Right hindlimb (tissue), 1 donor: Measurements from ENCODE around the gene ZNF821.
A peak's percentile ranks its signal among the peaks of the same experiment; 100 is the strongest.
"Not testable (repeated sequence)": the region's sequence is repeated elsewhere in the genome, so short reads cannot be mapped to it uniquely, and the experiment has no call there.

Experiments used
- DNase-seq: peaks from one replicate; pipeline ENCODE4 v3.0.0-alpha.2; 2018

Gene ZNF821

DNA sequence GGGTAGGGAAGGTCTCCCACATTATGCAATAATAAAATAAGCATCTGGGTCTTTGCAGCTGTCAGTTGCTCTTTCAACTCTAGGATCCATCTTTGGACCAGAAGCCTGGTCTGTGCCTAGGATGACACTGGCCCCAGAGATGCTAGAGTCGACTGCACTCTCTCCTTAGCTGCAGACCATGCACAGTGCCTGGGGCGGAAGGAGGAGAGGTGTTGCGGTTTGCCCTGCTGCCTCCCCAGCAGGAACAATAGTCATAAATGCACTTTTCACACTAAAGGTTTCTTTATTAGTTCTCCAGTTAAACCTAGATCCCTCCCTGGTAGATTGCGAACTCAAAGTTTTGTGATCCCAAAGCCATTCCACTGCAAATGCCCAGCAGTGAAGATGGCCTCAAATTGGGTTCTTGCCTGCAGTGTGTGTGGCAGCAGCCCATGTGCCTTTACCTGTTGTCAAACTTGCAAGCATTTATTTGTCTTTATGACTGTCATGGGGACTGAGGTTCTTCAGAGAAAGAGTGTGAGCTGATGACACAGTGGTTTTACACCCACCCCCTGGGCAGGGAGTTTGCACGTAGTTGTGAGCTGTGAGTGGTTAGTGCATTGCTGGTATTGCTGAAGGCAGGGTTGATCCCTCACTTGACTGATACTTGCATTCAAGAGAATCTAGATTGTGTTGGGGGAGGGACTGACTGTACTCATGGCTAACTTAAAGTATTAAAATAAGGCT, 27.9 kb downstream of the ZNF821 start:
- DNase-seq = no peak

DNA sequence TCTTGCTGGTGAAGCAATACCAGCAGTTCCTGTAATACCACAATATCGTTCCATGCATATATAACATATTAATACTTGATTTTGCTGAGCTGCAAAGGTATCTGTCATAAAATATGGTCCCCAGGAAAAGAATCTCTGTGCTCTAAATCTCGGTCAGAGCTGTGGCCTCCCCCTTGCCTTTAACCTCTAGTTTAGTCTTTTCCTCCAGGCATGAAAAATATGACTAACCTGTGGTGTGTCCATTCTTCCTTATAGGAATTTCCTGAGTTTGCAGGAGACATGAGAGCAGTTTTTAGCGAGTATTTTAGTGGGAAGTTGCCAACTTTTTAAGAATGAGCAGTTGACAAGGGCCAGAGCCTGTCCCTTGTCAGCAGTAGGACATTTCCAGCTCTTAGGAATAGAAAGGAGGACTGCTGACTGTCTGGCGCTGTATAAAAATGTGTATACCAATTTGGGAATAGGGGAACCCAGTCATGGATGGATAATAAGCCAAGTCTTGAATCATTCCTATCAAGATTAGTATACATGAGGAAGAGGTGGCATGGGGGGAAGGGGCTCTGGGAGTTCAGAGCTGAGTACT, 29.5 kb downstream of the ZNF821 start:
- no peak for DNase-seq

DNA sequence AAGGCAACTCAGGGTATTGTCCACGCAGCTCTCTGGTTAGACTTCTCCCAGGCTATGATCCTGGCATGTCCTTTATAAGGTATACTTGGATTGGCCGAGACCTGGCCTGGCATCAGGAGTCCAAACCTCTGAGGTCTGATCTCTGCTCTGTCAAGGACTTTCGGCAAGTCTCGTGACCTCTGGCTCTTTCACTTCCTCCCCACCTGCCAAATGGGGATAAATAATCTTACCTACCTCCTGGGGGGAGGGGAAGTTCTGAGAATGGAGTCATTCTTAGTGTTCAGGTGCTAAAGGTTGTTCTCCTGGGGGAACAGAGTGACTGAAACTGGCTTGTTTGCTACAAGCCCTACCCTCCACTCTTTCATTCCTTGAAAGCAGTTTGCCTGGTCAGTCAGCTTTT, 30.6 kb downstream of the ZNF821 start:
- no peak for DNase-seq

DNA sequence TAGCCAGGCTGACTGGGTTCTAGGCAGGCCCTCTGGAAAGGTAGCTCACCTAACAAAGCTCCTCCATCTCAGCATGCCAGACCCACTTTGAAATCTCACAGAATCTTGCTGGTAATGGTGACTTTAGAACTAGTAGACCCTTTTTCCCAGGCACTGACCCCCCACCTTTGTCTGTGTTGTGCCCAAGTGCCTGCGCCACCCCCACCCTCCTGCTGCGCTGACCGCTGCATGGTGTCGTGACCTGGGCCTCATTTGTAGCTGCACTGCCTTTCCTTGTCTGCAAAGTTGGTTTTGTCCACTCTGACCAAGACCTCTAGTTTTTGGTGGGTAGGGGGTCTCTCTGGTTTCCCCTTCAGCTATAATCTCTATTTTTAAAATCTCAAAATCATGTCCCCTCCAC, 31.4 kb downstream of the ZNF821 start:
- no peak for DNase-seq

DNA sequence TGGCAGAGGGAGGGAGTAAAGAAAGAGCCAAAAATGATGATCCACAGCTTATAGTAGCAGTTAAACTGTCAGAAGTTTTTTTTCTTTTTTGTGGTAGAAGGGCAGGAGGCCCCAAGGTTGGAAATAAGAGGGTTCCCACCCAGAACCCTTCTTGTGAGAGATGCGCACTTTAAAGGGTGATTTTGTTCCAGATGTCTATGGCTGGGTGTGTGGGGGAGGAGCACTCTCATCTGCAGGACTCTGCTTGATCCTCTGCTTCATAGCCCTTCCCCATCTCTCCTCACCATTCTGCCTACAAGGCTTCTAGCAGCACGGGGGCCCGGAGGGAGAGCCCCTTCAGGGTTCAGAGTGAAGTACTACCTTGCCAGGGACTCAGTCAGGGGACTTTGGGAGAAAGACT, 31.8 kb downstream of the ZNF821 start:
- no peak for DNase-seq

DNA sequence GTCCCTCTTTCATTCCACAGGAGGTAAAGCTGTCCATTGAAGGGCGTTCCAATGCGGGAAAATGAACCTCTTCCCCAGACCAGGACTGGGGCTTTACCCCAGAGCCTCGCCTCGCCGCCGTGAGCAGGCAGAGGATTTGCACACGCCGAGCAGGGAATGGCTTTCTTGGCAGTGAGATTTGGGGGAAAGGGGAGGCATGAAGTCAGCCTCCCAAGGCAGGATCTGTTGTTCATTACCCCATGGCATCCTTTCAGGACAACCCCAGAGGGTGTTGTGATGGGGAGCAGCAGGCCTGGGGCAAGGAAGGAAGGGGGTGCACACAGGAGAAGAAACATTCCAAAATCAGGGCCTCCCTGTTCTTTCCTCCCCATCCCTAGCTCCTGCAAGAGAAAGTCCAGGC, 32.2 kb downstream of the ZNF821 start:
- no peak for DNase-seq

DNA sequence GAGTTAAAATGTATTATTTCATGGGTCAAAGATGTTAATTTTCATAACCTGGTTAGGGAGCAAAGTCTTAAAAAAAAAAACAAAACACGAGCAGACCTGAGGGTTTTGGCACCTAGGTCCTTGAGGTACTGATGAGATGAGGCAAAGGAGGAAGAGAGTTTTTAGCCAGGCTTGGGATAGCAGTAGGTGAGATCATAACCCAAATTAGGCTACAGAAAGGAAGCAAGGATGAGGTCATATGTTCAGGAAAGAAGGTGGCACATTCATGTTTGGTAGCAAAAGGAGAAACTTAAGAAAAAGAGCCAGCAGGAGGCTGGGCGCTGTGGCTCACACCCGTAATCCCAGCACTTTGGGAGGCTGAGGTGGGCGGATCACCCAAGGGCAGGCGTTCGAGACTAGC, 35.4 kb downstream of the ZNF821 start:
- DNase-seq = no peak

DNA sequence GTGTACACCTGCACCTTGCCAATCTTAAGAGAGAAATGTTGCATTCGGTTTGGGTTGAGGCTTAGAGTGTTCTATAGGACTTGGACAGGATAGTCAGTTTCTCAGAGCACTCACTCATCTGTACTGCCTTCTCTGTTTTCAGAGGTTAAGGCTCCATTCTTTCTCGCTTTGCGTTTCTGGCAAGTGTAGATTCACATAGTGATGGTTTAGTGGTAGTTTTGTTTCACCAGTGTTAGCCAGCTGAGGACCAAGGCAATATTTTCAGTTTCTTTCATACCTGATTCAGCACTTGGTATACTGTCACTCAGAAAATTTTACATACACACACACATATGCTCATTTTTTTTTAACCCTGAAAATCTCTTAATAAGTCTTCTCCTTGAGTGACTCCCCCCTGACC, 36.9 kb downstream of the ZNF821 start:
- DNase-seq = no peak

DNA sequence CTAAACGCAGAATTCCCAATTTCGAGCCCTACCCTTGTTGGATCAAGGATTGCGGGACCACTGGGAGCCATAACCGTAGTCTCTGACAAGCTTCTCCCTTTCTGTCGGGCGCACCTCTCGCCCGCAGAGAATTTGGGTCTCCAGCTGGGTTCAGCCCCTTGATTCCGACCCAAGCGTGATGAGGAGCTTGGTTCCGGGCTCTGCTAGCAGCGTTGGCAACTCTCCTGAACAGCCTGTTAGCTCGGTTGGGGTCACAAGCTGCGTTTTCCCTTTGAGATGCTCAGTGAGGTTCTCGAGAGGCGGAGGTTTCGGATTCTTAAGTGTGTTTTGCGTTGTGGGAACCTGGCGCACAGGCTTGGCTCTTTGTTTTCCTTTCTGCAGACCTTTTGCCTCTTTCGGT, 37.6 kb downstream of the ZNF821 start:
- DNase-seq = no peak

DNA sequence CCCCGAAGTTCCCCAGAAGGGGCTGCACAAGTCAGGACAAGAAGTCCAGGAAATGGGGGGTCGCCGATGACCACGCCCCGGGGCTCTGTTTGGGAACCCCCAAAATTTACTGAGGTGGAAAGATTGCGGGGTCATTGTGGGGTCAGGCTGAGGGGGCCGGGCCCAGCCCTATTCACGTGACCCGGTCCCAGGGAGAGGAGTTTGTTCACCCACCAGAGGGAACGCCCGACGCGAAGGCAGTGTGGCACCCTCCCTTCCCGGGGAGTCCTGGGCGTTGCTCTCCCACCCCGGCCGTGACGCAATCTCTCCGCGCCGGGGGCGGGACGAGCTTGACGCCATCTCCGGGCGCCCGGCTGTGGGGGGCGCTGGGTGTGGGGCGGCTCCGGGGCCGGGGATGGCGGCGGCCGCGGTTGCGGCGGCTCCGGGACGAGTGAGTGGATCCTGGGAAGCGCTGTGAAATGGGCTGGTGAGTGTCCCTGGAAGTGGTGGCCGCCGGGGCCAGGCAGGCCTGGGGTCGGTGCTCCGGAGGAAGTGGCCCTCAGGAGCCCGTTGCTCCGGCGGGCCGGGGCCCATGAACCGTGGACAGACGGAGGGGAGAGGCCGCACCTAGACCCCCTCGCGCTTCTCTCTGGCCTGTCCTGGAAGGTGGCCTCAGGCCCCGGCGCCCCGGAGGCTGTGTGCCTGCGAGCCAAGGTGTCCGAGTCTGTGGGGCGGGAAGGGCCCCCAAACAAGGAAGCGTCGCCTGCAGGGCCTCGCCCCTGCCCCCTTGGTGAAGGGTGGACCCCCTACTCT, 38.1 kb downstream of the ZNF821 start, which contains the start of gene ATXN1L:
TSS of gene ATXN1L (plus strand) at position 338 of the 792 bp plus-strand sequence. CDS start 3,765 bp downstream, outside the sequence.
- DNase-seq = peak; percentile 94

DNA sequence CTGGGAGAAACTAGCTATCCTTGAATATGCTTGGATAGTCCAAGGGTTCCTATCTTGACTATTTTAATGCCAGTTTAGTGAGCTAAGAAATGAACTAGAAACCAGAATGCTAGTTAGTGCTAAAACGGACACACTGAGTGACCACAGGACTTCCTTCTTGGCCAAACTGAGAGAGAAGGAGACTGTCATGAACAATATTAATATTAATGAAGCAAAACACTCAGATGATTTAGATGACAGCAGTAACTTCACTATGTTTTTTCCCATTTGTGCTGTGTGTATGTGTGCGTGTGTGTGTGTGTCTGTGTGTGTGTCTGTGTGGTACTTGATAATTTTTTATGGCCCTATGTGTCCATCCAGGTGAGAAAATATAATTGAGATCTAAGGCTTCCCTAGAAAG, 40.4 kb downstream of the ZNF821 start:
- no peak for DNase-seq

DNA sequence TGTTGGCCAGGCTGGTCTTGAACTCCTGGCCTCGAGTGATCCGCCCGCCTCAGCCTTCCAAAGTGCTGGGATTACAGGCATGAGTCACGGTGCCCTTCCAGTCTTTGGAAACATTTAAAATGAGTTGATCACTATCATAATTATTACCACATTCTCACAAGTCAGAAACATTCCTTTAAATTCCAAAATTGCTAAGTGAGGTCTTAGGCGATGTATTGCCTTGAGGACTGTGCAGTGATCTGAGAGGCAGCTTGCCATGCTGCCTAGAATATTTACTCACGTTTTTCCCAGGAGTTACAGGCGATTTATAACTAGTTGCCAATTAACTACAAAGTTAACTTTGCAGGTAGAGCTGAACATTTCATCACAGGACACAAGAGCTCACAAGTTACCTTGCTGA, 43.9 kb downstream of the ZNF821 start:
- DNase-seq = no peak

DNA sequence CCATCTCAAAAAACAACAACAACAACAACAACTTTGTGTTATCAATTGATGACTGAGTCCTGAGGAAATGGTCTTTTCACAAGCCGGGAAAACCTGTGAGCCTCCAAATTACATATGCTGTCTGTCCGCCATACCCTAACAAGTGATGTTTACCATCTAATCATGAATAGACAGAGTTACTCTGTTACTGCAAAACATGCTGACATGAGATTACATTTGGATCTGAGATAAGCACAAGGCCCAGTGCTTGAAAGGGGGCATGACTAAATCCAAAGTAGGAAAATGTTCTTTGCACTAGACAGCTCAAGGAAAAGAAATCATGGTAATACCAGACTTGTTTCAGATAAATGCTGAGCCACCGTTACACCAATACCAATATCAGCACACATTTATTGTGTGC, 46.8 kb downstream of the ZNF821 start:
- DNase-seq = no peak

DNA sequence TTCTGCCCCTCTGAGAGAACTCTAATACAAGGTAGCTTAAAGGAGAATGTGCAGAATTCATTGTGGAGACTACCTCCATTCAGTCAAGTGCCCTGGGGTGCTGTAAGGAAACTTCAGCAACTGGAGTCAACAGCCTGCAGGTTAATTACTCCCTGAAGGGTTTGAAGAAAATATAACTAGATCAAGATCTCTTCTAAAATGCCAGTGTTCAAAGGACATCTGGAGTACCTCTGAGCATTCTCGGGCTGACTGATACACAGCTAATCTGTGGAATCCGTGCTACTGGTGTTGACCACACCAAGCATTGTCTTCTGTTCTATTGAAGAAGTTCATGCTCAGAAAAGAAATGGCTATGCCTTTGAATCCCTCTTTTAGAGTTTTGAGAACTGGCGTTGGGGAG, 49.7 kb downstream of the ZNF821 start:
- DNase-seq = no peak

DNA sequence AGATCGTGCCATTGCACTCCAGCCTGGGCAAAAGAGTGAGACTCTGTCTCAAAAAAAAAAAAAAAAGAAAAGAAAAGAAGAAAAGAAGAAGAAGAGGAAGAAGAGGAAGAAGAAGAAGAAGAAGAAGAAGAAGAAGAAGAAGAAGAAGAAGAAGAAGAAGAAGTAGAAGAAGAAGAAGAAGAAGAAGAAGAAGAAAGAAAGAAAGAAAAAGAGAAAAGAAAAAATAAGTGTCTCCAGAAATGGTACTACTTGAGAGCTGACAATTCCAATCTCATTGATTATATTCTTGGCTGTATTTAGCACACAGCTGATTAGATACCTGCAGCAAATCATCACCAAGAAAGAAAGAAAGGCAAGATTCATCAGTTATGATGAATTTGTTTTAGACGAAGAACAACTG, 51.9 kb downstream of the ZNF821 start:
- not testable (repeated sequence) for DNase-seq

DNA sequence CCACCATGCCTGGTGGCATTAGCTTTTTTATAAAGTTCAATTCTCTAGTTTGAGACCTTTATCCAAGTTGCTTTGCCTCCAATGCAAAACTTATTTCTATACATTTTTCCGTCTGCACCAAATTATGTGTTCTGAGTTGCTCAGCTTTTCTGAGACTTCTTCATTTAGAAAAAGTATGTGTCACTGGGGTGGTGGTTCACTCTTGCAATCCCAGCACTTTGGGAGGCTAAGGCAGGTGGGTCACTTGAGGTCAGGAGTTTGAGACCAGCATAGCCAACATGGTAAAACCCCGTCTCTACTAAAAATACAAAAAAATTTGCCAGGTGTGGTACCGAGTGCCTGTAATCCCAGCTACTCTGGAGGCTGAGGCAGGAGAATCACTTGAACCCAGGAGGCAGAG, 52.3 kb downstream of the ZNF821 start:
- not testable (repeated sequence) for DNase-seq

DNA sequence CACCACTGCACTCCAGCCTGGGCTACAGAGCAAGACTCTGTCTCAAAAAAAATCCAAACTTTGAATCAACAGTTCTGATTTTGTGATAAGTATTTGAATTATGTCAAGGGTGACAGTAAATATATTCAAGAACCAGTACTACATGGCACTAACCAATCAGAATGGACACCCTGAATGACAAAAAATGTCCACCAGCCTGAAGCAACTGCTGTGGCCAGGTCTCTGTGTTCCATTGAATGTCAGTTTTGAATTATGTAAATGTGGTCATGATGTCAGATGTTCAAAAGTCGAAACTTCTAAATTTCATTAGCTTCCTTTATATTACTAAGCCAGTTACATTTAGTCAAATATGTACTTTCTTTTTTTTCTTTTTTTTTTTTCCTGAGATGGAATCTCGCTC, 53.6 kb downstream of the ZNF821 start:
- no peak for DNase-seq

DNA sequence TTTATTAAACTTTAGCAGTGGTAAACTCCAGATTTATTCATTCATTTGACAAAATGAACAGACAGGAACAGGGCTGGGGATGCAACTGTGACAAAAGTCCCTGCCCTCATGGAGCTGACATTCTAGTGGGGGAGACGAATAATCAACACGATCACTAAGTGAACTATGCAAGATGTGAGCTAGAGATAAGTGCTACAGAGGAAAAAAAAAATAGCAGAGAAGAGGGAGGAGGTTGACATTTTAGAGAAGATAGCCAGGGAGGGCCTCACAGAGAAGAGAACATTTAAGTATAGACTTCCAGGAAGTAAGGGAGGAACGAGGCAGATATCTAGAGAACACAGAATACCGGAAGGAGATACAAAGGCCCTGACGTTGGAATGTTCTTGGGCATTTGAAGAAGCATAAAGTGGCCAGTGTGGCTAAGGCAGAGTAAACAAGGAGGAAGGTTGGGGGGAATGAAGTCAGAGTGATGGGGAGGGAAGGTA, 57.4 kb downstream of the ZNF821 start:
- no peak for DNase-seq

DNA sequence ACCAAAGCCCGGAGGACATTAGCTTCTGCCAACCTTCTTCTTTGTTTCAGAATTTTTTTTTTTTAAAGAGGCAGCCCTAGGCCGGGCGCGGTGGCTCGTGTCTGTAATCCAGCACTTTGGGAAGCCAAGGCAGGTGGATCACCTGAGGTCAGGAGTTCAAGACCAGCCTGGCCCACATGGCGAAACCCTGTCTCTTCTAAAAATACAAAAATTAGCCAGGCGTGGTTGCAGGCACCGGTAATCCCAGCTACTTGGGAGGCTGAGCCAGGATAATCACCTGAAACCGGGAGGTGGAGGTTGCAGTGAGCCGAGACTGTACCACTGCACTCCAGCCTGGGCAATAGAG, 66.9 kb downstream of the ZNF821 start:
- not testable (repeated sequence) for DNase-seq

DNA sequence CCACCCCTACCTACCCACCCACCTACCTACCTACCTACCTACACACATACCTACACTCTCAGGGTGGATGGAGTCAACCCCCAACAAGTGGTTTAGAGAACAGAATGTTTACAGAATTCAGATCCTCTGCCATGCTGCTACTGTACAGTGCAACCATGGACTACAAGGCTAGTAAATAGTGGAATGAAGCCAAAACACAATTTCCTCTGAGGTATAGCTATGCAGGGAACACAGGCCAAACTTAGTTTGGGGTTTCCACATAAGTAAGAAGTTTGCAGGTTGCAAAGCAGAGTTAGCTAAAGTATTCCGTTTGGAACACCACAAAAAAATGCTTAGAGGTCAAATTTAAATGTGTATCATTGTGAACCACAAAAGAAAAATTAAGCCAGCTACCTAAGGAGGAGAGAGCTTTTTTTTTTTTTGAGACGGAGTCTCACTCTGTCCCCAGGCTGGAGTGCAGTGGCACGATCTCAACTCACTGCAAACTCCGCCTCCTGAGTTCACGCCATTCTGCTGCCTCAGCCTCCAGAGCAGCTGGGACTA, 72.7 kb downstream of the ZNF821 start:
- DNase-seq = no peak

DNA sequence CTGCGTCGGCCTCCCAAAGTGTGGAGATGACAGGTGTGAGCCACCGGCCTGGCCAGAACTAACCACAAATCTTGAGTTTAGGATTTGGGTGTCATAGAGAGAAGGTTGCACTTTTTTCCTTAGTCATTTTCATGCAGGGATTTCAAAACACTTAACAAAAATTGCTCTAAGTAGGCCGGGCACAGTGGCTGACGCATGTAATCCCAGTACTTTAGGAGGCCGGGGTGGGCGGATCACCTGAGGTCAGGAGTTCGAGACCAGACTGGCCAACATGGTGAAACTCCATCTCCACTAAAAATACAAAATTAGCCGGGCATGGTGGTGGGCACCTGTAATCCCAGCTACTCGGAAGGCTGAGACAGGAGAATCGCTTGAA, 73.8 kb downstream of the ZNF821 start:
- DNase-seq = not testable (repeated sequence)
